HK-2 (cell line): ENCODE data around the gene KCNIP4.

Experiments used
- DNase-seq: peaks from one replicate; pipeline ENCODE4 v3.0.0-alpha.2; 2018; ENCODE audit not compliant: unreplicated experiment

The KCNIP4 gene

GRCh38 chr4:21765810-21766407 lies 182.7 kb downstream of the KCNIP4 start:
- peak; percentile 59 for DNase-seq

- DNase-seq: no peak
Measured at GRCh38 chr4:21763855-21764254, 184.7 kb downstream of the KCNIP4 start.

GRCh38 chr4:21757248-21757647 lies 191.3 kb downstream of the KCNIP4 start:
- DNase-seq: no peak

GRCh38 chr4:21753084-21753760 lies 195.3 kb downstream of the KCNIP4 start:
- DNase-seq: no peak

- no peak for DNase-seq
Measured at GRCh38 chr4:21752616-21753015, 196.0 kb downstream of the KCNIP4 start.

GRCh38 chr4:21749924-21750323 lies 198.6 kb downstream of the KCNIP4 start:
- no peak for DNase-seq

GRCh38 chr4:21749412-21749811 lies 199.2 kb downstream of the KCNIP4 start:
- no peak for DNase-seq

- no peak for DNase-seq
Measured at GRCh38 chr4:21744046-21744445, 204.5 kb downstream of the KCNIP4 start.

GRCh38 chr4:21742326-21742725 lies 206.2 kb downstream of the KCNIP4 start:
- DNase-seq: no peak

- DNase-seq: no peak
Measured at GRCh38 chr4:21738821-21739220, 209.8 kb downstream of the KCNIP4 start.

- no peak for DNase-seq
Measured at GRCh38 chr4:21735866-21736265, 212.7 kb downstream of the KCNIP4 start.

- no peak for DNase-seq
Measured at GRCh38 chr4:21733894-21734630, 214.5 kb downstream of the KCNIP4 start.

GRCh38 chr4:21728304-21728703 lies 220.3 kb downstream of the KCNIP4 start:
- no peak for DNase-seq

GRCh38 chr4:21726255-21726815 lies 222.2 kb downstream of the KCNIP4 start:
- no peak for DNase-seq

GRCh38 chr4:21722157-21722839 lies 226.3 kb downstream of the KCNIP4 start:
- DNase-seq: no peak

- DNase-seq: peak; percentile 7
Measured at GRCh38 chr4:21716531-21716930, 232.0 kb downstream of the KCNIP4 start.

- DNase-seq: no peak
Measured at GRCh38 chr4:21710179-21710835, 238.3 kb downstream of the KCNIP4 start.

GRCh38 chr4:21709761-21710160 lies 238.8 kb downstream of the KCNIP4 start:
- no peak for DNase-seq

GRCh38 chr4:21709031-21709430 lies 239.5 kb downstream of the KCNIP4 start:
- no peak for DNase-seq

- no peak for DNase-seq
Measured at GRCh38 chr4:21699446-21699845, 249.1 kb downstream of the KCNIP4 start.

- peak; percentile 64 for DNase-seq
Measured at GRCh38 chr4:21697583-21697982, 251.0 kb downstream of the KCNIP4 start.

- DNase-seq: no peak
Measured at GRCh38 chr4:21695141-21695540, 253.4 kb downstream of the KCNIP4 start.
